Measurements from ENCODE around the gene DENND1C.

DENND1C gene

DNA sequence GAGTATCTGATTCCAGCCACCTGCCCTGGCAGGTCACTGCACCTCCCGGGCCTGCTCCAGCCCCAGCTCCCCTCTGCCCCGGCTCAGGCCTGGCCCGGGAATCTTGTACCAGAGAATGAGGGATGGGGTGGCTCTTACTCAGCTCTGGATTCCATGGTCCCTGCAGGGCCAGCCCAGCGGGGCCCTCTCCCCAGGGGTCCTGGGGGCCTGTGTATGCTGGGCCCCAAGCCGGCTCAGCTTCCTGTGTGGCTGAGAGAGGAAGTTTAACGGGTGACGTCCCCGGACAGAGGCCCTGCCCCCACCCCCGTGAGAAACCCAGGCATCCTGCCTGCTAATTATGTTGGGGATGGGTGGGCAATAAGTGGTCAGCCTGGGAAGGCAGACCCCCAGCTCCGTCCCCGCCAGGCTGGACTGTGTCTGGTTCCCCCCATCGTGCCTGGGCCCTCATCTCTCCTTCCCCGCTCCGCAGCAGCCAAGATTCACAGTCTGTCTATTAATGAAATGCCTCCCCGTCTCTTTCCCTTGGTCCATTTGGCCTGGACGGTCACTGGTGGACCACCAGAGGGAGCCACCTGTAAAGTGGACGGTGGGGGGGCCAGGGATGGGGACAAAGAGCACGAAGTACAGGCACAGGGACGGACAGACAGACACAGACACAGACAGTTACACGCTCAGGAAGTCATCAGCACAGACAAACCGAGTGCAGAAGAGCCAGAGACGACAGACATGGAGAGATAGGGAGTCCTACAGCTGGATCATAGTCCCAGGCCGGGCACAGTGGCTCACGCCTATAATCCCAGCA lies at the start of gene DENND1C:
TSS of gene DENND1C (minus strand) at position 247 of the 802 bp plus-strand sequence. CDS start at position 155, 92 bp downstream.
- DNase-seq (ENCODE audit: low read depth in 2 of 3, low spot score in 1 of 3): peak in 2 of 3 donors; percentile 56 to 62

- peak; percentile 72 to 81 (median 78) for DNase-seq (ENCODE audit: low read depth in 2 of 3, low spot score in 1 of 3)
These were observed 49.0 kb upstream of the DENND1C start, which contains the start of gene TNFSF9 for GRCh38 chr19:6530386-6531162. Gene TNFSF9, plus strand, starts transcription at chr19:6531026. Its CDS starts 11 bp downstream, at chr19:6531037.

DNA sequence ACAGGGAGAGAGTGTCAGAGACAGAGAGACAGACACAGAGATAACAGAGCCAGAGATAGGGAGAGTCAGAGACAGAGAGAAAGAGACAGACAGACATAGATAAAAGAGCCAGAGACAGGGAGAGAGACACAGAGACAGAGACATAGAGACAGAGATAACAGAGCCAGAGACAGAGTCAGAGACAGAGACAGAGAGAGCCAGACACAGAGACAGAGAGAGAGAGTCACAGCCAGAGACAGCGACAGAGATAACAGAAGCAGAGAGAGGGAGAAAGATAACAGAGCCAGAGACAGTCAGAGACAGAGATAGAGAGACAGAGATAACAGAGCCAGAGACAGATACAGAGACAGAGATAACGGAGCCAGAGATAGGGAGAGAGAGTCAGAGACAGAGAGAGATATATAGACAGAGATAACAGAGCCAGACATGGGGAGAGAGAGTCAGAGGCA lies 48.4 kb upstream of the DENND1C start:
- DNase-seq (ENCODE audit: low read depth in 2 of 3, low spot score in 1 of 3): no peak

GRCh38 chr19:6529351-6529750 lies 47.8 kb upstream of the DENND1C start:
- no peak for DNase-seq (ENCODE audit: low read depth in 2 of 3, low spot score in 1 of 3)

- DNase-seq (ENCODE audit: low read depth in 2 of 3, low spot score in 1 of 3): no peak
These were observed 47.0 kb upstream of the DENND1C start for GRCh38 chr19:6528544-6529121.

DNA sequence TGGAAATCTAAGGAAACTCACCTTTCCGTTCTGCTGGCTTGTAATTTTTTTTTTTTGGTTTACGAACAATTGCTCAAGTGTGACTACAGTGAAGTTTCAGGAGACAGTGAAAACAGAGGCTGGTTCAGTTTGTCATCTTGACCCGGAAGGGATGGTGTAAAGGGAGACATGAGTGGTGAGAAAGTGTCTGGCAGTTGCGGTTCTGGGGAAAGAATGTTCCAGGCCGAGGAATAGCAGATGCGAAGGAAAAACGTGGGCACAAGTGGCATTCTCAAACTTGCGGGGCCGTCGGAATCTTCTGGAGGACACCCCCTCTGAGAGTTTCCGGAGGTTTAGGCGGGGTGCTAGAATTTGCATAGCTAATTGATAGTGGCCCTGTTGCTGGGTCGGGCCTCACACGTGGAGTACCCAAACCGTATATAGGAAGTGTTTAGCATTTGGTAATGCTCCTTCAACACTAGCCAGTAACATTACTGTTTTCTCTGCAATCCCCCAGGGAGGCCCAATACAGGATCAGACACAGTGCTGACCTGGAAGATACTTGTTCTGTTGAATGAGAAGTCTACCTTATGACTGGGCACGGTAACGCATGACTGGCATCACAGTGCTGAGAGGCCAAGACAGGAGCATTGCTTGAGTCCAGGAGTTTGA lies 46.4 kb upstream of the DENND1C start:
- no peak for DNase-seq (ENCODE audit: low read depth in 2 of 3, low spot score in 1 of 3)

GRCh38 chr19:6524311-6524710 lies 42.7 kb upstream of the DENND1C start:
- DNase-seq (ENCODE audit: low read depth in 2 of 3, low spot score in 1 of 3): no peak

- DNase-seq (ENCODE audit: low read depth in 2 of 3, low spot score in 1 of 3): no peak
These were observed 41.1 kb upstream of the DENND1C start for GRCh38 chr19:6522712-6523111.

DNA sequence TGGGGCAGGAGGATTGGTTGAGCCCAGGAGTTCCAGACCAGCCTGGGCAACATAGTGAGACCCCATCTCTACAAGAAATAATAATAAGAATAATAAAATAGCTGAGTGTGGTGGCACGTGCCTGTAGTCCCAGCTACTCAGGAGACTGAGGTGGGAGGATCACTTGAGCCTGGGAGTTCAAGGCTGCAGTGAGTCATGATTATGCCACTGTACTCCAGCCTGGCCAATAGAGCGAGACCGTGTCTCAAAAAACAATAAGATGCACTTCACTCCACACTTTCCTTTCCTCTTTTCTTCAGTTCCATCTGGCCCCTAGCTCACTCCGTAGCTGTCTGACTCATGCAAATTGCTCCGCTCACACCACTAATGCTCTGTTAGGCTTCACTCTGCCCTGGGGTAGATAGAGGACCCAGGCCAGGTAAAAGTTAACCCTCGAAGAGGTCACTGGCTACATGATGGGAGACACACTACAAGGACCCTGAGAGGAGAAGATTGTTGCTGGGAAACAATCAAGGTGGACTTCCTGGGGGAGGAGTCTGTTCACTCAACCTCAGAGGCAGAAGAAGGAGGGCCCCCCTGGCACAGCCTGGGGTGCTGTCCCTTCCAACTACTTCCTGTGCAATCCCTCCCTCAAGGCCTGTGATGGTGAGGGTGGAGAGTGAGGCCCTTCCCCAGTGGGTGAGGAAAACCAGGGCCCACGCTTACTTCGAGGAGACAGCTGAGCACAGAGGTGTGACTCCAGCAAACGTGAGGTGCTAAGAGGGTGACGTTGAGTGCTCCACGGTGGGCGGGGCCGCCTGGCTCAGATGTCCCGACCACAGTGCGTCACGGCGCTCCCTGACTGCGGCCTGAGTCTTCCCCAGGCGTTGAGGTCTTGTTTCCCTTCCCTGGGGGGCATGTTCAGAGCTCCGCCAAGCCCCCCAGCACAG lies 40.4 kb upstream of the DENND1C start:
- DNase-seq (ENCODE audit: low read depth in 2 of 3, low spot score in 1 of 3): peak in 1 of 3 donors; percentile 38

GRCh38 chr19:6519289-6519688 lies 37.7 kb upstream of the DENND1C start:
- no peak for DNase-seq (ENCODE audit: low read depth in 2 of 3, low spot score in 1 of 3)

GRCh38 chr19:6518145-6518911 lies 36.7 kb upstream of the DENND1C start:
- DNase-seq (ENCODE audit: low read depth in 2 of 3, low spot score in 1 of 3): no peak

GRCh38 chr19:6516659-6517291 lies 35.2 kb upstream of the DENND1C start:
- peak; percentile 83 to 95 (median 94) for DNase-seq (ENCODE audit: low read depth in 2 of 3, low spot score in 1 of 3)

DNA sequence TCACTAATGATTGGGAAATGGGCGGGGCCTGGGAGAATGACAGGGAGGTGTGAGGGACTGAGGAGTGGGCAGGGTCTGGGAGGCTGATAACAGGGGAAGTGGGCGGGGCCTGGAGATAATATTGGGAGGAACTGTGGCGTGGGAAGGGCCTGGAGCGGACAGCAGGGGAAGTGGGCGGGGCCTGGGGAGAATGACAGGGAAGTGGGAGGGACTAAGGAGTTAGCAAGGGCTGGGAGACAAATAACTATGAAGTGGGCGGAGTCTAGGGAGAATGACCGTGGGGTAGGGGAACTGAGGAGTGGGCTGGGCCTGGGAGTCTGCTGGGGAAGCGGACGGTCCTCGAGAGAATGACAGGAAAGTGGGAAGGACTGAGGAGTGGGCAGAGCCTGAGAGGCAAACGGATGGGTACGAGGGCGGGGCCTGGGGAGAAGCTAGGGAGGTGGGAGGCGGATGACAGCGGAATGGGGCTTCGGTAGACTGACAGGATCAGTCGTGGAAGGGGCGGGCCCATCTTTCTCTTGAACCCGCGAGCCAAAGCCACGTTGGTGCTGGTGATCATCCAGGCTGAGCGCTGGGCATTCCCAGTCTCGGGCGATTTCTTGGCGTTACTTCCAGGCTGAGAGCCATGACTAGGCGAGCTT lies 34.6 kb upstream of the DENND1C start:
- peak; percentile 69 to 76 (median 74) for DNase-seq (ENCODE audit: low read depth in 2 of 3, low spot score in 1 of 3)

DNA sequence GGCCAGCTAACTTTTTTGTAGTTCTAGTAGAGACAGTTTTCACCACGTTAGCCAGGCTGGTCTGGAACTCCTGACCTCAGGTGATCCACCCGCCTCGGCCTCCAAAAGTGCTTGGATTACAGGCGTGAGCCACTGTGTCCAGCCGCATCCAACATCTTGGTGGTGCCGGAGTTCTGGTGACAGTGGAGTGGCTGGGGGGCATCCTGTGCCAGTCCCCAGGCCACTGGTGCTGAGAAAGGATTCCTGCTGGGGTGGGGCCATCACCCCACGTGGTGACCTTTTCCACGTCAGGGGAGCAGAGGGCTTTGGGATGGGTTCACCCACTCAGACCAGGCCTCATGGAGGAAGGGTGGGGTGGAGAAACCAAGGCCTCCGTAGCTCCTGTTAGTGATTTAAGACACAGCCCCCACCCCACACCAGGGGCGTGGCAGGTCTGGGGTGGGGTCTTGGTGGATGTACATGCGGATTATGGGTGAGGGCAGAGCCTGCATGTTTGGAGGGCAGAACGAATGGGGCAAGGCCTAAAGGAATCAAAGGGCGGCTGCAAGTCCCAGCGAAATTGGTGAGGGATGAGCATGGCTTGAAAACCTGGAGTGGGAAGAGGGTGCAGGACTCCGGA lies 33.4 kb upstream of the DENND1C start:
- no peak for DNase-seq (ENCODE audit: low read depth in 2 of 3, low spot score in 1 of 3)

DNA sequence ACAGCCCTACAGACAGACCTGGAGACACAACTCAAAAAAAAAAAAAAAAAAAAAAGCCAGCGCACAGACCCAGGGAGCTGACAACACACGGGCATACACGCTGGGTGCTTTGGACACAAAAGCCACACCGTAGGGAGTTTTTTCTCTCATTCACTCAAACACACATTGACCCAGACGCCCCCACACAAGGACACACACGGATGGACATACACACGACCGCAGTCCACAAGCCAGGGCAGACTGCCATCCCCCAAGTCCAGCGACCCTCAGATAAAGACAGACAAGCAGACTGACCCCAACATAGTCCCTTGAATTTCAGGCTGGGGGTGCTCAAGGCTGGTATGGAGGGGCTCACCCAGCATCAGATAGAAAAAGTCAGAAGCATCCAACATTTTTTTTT lies 32.5 kb upstream of the DENND1C start:
- no peak for DNase-seq (ENCODE audit: low read depth in 2 of 3, low spot score in 1 of 3)

DNA sequence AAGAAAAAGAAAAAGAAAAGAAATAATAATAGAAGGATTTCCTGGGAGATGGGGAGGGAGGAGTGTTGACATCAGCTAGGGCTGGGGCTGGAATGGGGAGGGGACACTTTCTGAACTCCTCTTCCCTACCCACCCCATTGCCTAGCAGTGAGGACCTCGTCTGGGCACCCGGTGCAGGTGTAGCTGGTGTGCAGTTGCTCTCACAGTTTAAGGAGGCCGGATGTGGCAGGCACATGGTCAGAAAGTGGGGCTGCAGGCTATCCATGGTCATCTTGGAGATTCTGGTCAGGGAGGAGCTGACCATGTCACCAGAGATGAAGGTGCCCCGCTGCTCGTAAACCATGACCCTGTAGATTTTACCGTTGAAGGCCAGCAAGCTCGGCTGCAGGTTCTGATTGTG lies 29.0 kb upstream of the DENND1C start:
- DNase-seq (ENCODE audit: low read depth in 2 of 3, low spot score in 1 of 3): no peak

DNA sequence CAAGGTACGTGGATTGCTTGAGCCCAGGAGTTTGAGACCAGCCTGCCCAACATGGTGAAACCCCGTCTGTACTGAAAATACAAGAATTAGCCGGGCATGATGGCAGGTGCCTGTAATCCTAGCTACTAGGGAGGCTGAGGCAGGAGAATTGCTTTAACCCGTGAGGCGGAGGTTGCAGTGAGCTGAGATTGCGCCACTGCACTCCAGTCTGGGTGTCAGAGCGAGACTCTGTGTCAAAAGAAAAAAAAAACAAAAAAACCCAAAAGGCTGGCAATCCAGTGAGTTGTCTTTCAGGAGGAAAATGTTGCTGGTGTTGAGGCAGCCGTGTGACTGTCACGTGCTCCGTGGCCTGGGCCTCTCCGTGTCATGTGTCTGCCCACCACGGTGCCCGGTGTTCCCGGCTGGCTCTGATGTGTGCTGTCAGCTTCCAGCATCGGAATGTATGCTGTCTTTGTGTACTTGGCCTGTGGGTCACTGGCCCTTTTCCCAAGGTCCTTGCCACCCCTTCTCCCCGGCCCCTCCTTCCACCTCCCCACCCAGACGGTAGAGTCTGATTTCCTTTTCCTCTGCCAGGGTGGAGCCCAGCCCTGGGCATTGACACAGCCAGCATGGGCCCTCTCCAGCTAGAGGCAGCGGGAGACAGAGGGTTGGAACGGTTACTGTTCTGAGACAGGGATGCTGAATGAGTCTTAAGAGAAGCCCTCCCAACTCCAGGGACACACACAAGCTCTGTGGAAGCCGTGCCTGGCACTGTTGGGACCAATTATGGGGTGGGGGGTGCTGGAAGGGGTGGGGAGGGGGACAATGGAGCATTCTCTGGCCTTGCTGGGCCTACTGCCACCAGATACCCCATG lies 27.8 kb upstream of the DENND1C start:
- no peak for DNase-seq (ENCODE audit: low read depth in 2 of 3, low spot score in 1 of 3)
